ENCODE measurements around the gene MAPKAPK2.

The MAPKAPK2 gene

DNA sequence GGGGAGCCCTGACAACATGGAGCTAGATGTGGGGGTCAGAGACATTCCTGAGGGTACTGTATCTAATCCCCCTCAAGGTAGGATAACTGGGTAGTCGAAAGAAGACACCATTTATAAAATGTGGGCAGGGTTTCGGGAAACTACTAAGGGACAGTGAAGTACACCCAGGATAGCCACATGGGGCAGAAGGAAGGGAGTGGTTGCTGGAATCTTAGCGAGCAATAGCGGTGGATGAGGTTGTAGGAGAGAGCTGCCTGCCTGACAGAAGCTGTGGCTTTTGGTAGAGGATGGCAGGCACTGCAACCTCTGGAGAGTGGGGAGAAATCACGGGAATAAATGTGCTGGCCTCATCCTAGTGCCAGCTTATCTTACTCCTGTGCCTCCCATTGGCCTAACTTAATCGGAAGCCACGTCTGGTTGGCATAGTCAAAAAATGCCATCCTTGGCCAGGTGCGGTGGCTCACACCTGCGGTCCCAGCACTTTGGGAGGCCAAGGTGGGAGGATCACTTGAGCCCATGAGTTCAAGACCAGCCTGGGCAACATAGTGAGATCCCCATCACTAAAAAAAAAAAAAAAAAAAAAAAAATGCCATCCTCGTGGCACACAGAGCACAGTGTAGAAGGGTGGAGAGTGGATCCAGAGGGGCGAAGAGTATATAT lies 23.4 kb upstream of the MAPKAPK2 start:
- no peak for DNase-seq

- DNase-seq, result no peak
Observed at GRCh38 chr1:206662396-206663092, 22.2 kb upstream of the MAPKAPK2 start.

DNA sequence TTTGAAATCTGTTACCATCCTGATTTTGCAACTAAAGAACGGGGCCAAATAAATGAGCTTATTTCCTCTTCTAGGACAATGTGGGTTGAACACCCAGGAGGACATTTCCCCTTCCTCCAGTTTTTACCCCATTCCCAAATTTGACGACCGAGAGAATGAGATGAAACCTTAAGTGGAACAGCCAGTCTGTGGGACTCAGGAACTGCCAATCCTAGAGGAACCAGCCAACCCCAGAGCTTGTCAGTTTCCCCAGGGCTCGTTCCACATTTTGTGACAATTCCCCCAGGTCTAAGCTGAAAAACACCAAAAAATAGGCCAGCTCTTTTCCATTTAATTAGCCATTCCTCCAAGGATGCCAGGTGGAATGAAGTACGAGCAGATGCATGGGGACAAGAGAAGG lies 21.3 kb upstream of the MAPKAPK2 start:
- DNase-seq, result no peak

DNA sequence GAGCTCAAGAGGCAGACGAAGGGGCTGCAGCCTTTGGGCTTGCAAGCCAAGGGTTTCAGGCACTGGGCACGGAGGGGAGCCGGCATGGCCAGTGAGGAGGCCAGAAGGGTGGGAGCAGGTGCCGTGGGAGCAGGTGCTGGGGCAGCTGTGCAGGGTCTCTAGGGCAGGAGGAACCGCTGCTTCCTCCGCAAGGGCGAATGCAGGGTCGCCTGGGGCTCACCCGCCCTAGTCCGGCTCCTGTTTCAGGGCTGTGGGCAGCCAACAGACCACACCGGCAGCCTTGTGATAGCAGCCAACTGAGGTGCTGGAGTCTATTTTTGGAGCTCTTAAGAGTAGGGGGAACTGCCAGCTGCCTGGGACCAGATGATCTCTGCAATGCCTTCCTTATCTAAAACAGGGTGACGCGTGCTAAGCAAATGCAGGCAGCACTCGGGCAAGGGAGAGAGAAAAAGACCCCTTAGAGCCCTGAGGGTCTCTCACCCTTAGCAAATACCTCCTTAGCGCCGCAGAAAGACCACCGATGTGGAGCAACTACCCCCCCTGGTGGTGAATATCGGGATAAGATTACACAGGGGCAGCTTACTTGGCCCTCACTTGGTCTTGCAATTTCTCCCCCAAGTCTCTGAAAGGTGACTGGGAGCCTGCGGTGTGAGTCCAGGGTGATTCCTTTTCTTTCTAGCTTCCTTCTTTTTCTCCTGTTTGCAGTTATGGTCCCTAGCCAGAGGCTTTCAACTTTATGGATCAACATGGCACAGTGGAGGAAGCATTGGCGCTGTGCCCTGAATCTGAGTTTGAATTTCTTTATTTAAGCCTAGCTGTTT lies 20.7 kb upstream of the MAPKAPK2 start:
- peak; percentile 85 for DNase-seq

- no peak for DNase-seq
Observed at GRCh38 chr1:206664740-206665139, 20.0 kb upstream of the MAPKAPK2 start.

GRCh38 chr1:206666031-206666561 lies 18.6 kb upstream of the MAPKAPK2 start:
- DNase-seq, result no peak

GRCh38 chr1:206666954-206667665 lies 17.6 kb upstream of the MAPKAPK2 start:
- no peak for DNase-seq

- DNase-seq, result no peak
Observed at GRCh38 chr1:206668351-206668750, 16.4 kb upstream of the MAPKAPK2 start.

DNA sequence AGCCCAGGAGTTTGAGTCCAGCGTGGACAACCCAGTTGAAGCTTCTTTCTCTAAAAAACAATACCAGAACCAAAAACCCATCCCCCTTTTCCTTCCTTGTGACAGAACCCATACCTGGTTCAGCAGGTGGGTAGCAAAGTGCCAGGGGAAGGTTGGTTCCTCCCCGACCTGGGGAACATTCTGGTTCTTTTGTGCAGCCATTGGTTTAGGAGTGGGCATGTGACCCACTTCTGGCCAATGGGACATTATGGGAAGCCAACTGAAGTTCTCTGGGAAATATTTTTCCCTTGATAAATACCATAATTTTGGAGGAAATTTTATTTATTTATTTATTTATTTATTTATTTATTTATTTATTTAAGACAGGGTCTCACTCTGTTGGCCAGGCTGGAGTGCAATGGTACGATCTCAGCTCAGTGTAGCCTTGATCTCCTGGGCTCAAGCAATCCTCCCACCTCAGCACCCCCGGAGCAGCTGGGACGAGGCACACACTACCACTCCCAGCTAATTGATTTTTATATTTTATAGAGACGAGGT lies 15.8 kb upstream of the MAPKAPK2 start:
- DNase-seq, result no peak

- no peak for DNase-seq
Observed at GRCh38 chr1:206672011-206672688, 12.6 kb upstream of the MAPKAPK2 start.

DNA sequence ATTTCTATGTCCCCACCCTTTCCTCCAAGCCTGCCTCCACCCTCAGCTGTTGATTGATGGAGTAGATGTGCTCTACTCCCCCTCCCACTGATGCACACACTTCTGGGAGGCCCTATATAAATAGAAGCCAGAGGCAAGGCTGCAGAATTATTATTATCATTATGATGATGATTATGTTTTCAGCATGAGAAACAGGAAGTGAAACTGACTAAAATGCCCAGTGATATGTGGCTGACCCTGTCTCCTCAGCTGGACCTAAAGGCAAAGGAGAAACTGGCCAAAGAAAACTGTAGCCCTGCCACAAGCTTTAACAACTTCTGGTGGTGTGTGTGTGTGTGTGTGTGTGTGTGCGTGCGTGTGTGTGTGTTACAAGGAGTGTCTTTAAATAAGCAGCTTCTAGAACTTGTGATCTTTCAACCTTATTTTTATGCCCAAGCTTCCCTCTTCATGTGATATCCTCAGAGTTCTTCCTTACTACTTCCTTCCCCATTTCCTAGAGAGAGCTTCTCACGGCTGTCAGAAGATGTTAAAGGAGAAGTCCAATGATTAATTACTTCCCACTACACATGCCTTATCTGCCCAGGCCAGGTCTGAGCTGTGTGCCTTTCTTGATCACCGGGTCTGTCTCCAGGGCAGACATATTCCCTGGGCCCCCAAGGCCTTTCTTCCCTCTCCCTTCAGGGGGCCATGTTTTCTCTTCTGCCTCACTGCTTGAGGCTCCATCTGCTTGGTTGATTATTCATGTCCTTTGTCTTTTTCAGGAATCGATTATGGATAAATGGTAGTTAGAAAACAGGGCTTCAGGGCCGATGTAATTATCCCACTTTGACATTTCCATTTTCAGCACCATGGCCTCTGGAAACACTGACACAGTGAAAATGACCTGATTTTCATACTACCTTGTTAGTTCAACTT lies 11.6 kb upstream of the MAPKAPK2 start:
- no peak for DNase-seq

DNA sequence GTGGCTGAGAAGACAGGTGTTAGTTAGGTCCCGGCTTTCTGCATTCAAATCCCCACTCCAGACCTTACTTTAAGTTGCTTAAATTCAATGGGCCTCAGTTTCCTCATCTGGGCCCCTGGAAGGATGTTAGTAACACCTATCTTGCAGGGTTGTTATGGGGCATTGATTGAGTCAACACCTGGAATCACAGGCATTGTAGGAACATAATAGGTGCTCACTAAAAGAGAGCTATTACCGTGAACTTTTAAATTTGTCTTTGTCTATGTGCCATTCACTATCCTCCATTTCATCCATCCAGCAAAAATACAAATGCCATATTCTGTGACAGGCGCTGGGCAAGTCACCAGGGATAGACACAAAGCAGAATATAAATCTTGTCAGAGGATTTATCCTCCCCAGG lies 10.5 kb upstream of the MAPKAPK2 start:
- no peak for DNase-seq

DNA sequence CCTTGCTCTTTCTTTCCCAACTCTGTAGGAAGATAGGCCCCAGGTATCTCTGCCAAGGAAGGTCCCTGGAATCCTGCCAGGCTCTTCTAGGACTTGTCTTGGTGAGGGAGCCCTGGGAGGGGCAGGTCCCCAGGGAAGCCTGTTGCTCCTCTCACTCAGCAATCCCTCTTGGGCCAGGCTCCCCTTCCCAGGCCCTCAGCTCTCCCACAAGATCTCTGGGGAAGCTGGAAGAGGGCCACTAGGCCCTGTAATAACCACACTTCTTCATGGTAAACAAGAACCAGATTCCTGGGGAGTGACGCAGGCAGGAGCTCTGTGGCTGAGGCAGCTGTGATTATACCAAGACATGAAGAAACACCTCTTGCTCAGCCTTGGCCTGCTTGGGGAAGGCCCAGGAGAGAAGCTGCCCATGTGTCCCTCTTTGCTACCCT lies 9.9 kb upstream of the MAPKAPK2 start:
- DNase-seq, result no peak

GRCh38 chr1:206676499-206676898 lies 8.2 kb upstream of the MAPKAPK2 start:
- no peak for DNase-seq

- no peak for DNase-seq
Observed at GRCh38 chr1:206678490-206678889, 6.2 kb upstream of the MAPKAPK2 start.

- DNase-seq, result no peak
Observed at GRCh38 chr1:206679738-206680211, 4.9 kb upstream of the MAPKAPK2 start.

DNA sequence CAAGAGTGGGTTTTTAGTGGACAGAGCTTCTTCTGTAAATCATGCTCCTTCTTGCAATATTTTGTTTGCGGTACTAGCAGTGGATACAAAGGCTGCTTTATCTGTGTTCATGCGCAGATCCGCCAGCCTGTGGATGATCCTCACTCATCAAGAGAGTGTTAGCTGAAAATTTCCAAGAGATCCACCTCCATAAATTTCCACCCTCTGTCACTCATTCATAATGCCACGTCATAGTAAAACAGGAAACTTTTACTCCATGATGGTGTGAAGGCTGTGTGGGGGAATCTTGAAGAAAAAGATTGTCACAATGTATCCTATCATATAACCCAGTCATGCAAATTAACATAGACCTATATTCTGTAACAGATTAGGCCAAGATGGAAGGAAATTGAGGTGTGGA lies 4.4 kb upstream of the MAPKAPK2 start:
- no peak for DNase-seq

GRCh38 chr1:206681359-206681758 lies 3.3 kb upstream of the MAPKAPK2 start:
- DNase-seq, result no peak

GRCh38 chr1:206682111-206682510 lies 2.6 kb upstream of the MAPKAPK2 start:
- no peak for DNase-seq

- DNase-seq, result no peak
Observed at GRCh38 chr1:206683313-206683712, 1.4 kb upstream of the MAPKAPK2 start.

DNA sequence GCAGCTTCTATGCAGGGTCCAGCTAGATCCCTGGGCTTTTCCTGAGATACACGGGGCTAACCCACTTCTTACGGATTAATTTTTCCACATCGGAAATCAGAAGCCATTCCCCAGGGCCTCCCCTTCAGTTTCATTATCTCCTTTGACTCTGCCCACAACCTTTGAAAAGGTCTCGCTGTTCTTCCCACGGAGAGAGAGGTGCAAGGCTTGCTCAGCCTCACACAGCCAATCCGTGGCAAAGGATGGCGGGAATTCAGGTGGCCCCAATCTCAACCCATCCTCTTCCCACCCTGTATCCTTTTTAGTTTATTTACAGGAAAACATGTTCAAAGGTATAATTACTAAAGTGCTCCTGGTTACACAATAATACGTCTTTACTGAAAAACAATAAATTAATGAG lies 702 bp upstream of the MAPKAPK2 start:
- no peak for DNase-seq

Data from activated effector memory CD4-positive, alpha-beta T cell treated with anti-CD3 and anti-CD28 coated beads, Interleukin-2, amount 50 U/mL, for 16 hours (primary cell).